ENCODE measurements around the gene GSN.

GSN gene

GRCh38 chr9:121301881-121302286, 33.9 kb downstream of the GSN start:
- Histone ChIP-seq H3K4me1 (ENCODE audit: low read depth, poor library complexity, severe bottlenecking) (no peaks in the 10 kb centered on the region), H3K27ac (no peak overlapping the region), H4K20me1 (ENCODE audit: insufficient read depth) (no peaks in the 10 kb centered on the region), H2AFZ (ENCODE audit: low read depth) (no peak overlapping the region), H3K79me2 (ENCODE audit: insufficient read depth, low read depth) (no peaks in the 10 kb centered on the region), H3K27me3 (ENCODE audit: insufficient read depth, low read depth) (no peaks in the 10 kb centered on the region), H3K4me2 (no peak overlapping the region), H3K9ac (no peak overlapping the region), H3K36me3 (ENCODE audit: insufficient read depth) (no peaks in the 10 kb centered on the region), H3K4me3 (IDR thresholded peaks at IDR 0.05; ENCODE audit: insufficient read depth, low read depth, low read length) (no peak overlapping the region)
- TF ChIP-seq, protein P1, sequence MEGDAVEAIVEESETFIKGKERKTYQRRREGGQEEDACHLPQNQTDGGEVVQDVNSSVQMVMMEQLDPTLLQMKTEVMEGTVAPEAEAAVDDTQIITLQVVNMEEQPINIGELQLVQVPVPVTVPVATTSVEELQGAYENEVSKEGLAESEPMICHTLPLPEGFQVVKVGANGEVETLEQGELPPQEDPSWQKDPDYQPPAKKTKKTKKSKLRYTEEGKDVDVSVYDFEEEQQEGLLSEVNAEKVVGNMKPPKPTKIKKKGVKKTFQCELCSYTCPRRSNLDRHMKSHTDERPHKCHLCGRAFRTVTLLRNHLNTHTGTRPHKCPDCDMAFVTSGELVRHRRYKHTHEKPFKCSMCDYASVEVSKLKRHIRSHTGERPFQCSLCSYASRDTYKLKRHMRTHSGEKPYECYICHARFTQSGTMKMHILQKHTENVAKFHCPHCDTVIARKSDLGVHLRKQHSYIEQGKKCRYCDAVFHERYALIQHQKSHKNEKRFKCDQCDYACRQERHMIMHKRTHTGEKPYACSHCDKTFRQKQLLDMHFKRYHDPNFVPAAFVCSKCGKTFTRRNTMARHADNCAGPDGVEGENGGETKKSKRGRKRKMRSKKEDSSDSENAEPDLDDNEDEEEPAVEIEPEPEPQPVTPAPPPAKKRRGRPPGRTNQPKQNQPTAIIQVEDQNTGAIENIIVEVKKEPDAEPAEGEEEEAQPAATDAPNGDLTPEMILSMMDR (conservative IDR thresholded peaks at IDR 0.05; ENCODE audit: low read depth, low read length): no peak

DNA sequence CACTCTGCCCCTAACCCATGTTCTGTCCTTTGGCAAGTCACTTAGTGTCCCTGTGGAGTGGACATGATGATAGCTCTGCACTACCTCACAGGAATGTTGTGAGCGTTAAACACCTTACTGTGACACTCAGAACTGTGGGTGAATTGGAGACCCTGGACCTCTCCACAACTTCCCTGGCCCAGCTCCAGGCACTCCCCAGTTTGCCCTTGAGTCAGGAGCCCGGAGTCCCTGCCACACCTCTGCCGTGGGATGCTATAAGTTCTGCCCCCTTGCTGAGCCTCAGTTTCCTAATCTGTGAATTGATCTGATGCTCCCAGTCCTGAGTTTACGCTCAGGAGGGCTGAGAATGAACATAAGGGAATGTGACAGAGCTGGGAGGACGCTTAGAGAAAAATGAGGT, 34.4 kb downstream of the GSN start:
- Histone ChIP-seq H3K27me3 (ENCODE audit: insufficient read depth, low read depth) (no peaks in the 10 kb centered on the region), H3K27ac (no peak overlapping the region), H3K4me3 (IDR thresholded peaks at IDR 0.05; ENCODE audit: insufficient read depth, low read depth, low read length) (no peak overlapping the region), H3K9ac (no peak overlapping the region), H3K36me3 (ENCODE audit: insufficient read depth) (no peaks in the 10 kb centered on the region), H2AFZ (ENCODE audit: low read depth) (no peak overlapping the region), H4K20me1 (ENCODE audit: insufficient read depth) (no peaks in the 10 kb centered on the region), H3K4me2 (no peak overlapping the region), H3K79me2 (ENCODE audit: insufficient read depth, low read depth) (no peaks in the 10 kb centered on the region), H3K4me1 (ENCODE audit: low read depth, poor library complexity, severe bottlenecking) (no peaks in the 10 kb centered on the region)
- TF ChIP-seq, protein P1 (conservative IDR thresholded peaks at IDR 0.05; ENCODE audit: low read depth, low read length): no peak

- H3K27ac ChIP-seq: no peak overlapping the region
- no peaks in the 10 kb centered on the region for H3K36me3 ChIP-seq (ENCODE audit: insufficient read depth)
- no peak overlapping the region for H3K9ac ChIP-seq
- no peaks in the 10 kb centered on the region for H3K79me2 ChIP-seq (ENCODE audit: insufficient read depth, low read depth)
- no peak overlapping the region for H3K4me2 ChIP-seq
- H4K20me1 ChIP-seq (ENCODE audit: insufficient read depth): no peaks in the 10 kb centered on the region
- no peak overlapping the region for H2AFZ ChIP-seq (ENCODE audit: low read depth)
- no peaks in the 10 kb centered on the region for H3K27me3 ChIP-seq (ENCODE audit: insufficient read depth, low read depth)
- TF ChIP-seq, protein P1 (conservative IDR thresholded peaks at IDR 0.05; ENCODE audit: low read depth, low read length): no peak
- H3K4me3 ChIP-seq (IDR thresholded peaks at IDR 0.05; ENCODE audit: insufficient read depth, low read depth, low read length): no peak overlapping the region
- H3K4me1 ChIP-seq (ENCODE audit: low read depth, poor library complexity, severe bottlenecking): no peaks in the 10 kb centered on the region
Measured at GRCh38 chr9:121302786-121303185, 34.8 kb downstream of the GSN start.

DNA sequence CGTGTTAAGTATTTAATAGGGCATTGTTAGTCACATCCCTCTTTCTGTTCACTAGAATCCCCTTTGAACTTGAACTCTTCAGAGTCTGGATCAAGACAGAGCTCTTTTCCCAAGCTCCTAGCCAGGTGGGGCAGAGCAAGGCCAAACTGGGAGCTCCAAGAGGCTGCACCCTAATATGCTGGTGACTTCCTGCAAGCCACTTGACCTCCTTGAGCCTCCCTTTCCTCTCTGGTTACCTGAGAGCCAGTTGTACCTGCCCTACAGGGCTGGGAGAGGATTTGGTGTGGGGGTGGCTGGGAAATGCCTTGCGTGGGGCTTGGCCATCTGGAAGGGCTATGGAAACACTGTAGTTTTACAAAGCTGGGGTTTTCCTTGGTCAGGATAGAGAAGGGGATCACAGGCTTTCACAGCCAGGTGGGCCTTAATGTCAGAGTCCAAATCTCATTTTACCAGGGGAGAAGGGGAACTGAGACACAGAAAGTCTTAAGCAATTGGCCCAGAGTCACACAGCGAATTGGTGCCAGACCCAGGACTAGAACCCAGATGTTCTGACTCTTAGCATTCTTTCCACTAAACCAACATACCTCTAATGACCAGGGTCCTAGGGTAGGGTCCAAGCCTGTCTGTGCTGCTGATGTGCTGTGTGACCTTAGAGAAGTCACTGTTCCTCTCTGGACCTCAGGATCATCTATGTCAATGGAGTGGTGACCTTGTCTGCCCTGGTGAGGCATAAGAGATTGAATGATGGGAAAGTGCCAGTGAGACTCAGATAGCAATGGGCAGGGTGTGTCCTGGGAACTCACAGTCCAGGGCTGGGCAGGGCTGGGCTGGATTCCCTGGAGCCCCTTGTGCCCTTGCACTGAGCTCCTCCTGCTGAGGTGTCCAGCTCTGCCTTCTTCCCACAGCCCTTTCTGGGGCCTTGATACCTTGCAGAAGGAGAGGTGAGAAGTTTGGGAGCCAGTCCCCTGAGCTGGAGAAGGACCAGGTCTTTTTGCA, 35.8 kb downstream of the GSN start:
- no peaks in the 10 kb centered on the region for H3K4me1 ChIP-seq (ENCODE audit: low read depth, poor library complexity, severe bottlenecking)
- H3K4me2 ChIP-seq: no peak overlapping the region
- H3K36me3 ChIP-seq (ENCODE audit: insufficient read depth): no peaks in the 10 kb centered on the region
- no peaks in the 10 kb centered on the region for H3K79me2 ChIP-seq (ENCODE audit: insufficient read depth, low read depth)
- no peak overlapping the region for H3K4me3 ChIP-seq (IDR thresholded peaks at IDR 0.05; ENCODE audit: insufficient read depth, low read depth, low read length)
- no peak overlapping the region for H3K9ac ChIP-seq
- no peaks in the 10 kb centered on the region for H3K27me3 ChIP-seq (ENCODE audit: insufficient read depth, low read depth)
- no peak overlapping the region for H3K27ac ChIP-seq
- H2AFZ ChIP-seq (ENCODE audit: low read depth): no peak overlapping the region
- no peaks in the 10 kb centered on the region for H4K20me1 ChIP-seq (ENCODE audit: insufficient read depth)
- TF ChIP-seq, protein P1 (conservative IDR thresholded peaks at IDR 0.05; ENCODE audit: low read depth, low read length): no peak

Data from KMS-11 (cell line).